Testis (tissue), 5 donors: ENCODE data around the gene FOXD4L1. TPM values are rescaled to one million over a fixed set of nuclear protein-coding genes. Genes with fewer than 3 reads are reported as not detected.
"Not testable (repeated sequence)": the region's sequence is repeated elsewhere in the genome, so short reads cannot be mapped to it uniquely, and the experiment has no call there.

Experiments
- DNase-seq: peaks from one replicate; pipeline ENCODE4 v3.0.0-alpha.2; 2019
- H3K27ac ChIP-seq, 2 donors: fragments of 200-600 bp; sonication (generic); one replicate each; pipeline ENCODE4 v1.5.1; 2019
- H3K27me3 ChIP-seq: fragments of 200-600 bp; sonication (generic); one replicate; pipeline ENCODE4 v1.5.1; 2019
- H3K36me3 ChIP-seq: fragments of 200-600 bp; sonication (generic); one replicate; pipeline ENCODE4 v1.5.1; 2017; ENCODE audit warnings: low read depth; ENCODE audit errors: missing control alignments
- H3K4me1 ChIP-seq: fragments of 200-600 bp; sonication (generic); one replicate; pipeline ENCODE4 v1.5.1; 2019
- H3K4me3 ChIP-seq, 2 donors: fragments of 200-600 bp; sonication (generic); one replicate each; pipeline ENCODE4 v1.5.1; 2017 to 2019
- H3K9me3 ChIP-seq: fragments of 200-600 bp; sonication (generic); one replicate; pipeline ENCODE4 v1.5.1; 2017
- WGBS, 2 donors: methylation state at CpG; one replicate each; pipeline ENCODE4 v1.1.5; 2018; 5-methylcytosine and 5-hydroxymethylcytosine counted together
- intact Hi-C: fragments of 100-400 bp; cut with DNase I; formaldehyde crosslinking; loops from one replicate; pipeline ENCODE4 v1.15.1; 2023; ENCODE audit warnings: low total_unique reads
- long read RNA-seq, 2 donors: transcript quantifications; one replicate each; lab custom pipeline, GENCODE V29; 2026
- polyA plus RNA-seq: library from polyadenylated mRNA; stranded (reverse); fragments of 350-450 nt; fragmentation: Illumina TruSeq; extraction: RNeasy Lipid Tissue Mini Kit (QIAGEN cat#74804); gene quantifications from one replicate; pipeline ENCODE4 v1.2.3, GENCODE V29; 2014; ENCODE audit warnings: low read depth, low replicate concordance; ENCODE audit not compliant: insufficient read depth
- total RNA-seq, 2 donors: library from RNA; depleted of rRNA; stranded (reverse); fragments of >200 nt; gene quantifications; one replicate each; pipeline ENCODE4 v1.2.3, GENCODE V29; 2016

The FOXD4L1 gene
- under 1 TPM; 0.19 to 0.55 TPM for total RNA-seq
- not detected for polyA plus RNA-seq
- long read RNA-seq, donor 1, result 0 reads
- long read RNA-seq, donor 2, partial matches to known transcripts, result 0 of 1 reads
- long read RNA-seq, donor 2, other reads (novel, unspliced or antisense), result 0 of 1 reads

- H3K9me3 ChIP-seq, H3K27ac ChIP-seq, H3K27me3 ChIP-seq, DNase-seq, H3K4me3 ChIP-seq, H3K36me3 ChIP-seq, intact Hi-C loops, H3K4me1 ChIP-seq: not testable (repeated sequence)
- 59 to 60% methylated on average over 1 to 4 of the region's 4 CpGs for WGBS, 2 donors
These were observed at the start of gene FOXD4L1 for GRCh38 chr2:113498365-113498764. TSS of gene FOXD4L1 (plus strand) at chr2:113498665. CDS start at chr2:113499257, 592 bp downstream.

GRCh38 chr2:113465770-113466169, 32.7 kb upstream of the FOXD4L1 start:
- H3K36me3 ChIP-seq, H3K9me3 ChIP-seq, H3K27me3 ChIP-seq, H3K27ac ChIP-seq, H3K4me1 ChIP-seq, H3K4me3 ChIP-seq, intact Hi-C loops, DNase-seq: not testable (repeated sequence)

GRCh38 chr2:113476688-113477368, 21.6 kb upstream of the FOXD4L1 start:
- H3K4me3 ChIP-seq, intact Hi-C loops, H3K9me3 ChIP-seq, H3K4me1 ChIP-seq, H3K27ac ChIP-seq, DNase-seq, H3K36me3 ChIP-seq, H3K27me3 ChIP-seq: not testable (repeated sequence)
- WGBS, 2 donors, result 84 to 95% methylated on average over 20 to 24 of the region's 24 CpGs

DNA sequence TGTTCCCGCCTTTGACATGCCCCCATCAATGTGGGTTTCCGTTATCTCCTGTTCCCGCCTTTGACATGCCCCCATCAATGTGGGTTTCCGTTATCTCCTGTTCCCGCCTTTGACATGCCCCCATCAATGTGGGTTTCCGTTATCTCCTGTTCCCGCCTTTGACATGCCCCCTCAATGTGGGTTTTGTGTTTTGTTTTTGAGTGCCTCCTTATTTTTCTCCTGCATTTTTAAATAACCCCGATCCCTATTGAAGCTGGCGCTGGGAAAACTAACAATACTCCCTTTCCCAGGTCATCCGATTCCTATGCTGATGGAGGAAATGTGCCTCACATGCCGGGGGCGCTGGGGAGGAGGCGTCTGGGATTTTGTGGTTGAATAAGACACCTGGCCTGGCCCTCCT, 1.9 kb upstream of the FOXD4L1 start:
- H3K9me3 ChIP-seq, DNase-seq, H3K27ac ChIP-seq, H3K4me1 ChIP-seq, intact Hi-C loops, H3K4me3 ChIP-seq, H3K27me3 ChIP-seq, H3K36me3 ChIP-seq: not testable (repeated sequence)
- 71 to 86% methylated on average over 13 of the region's 13 CpGs for WGBS, 2 donors

GRCh38 chr2:113499019-113499885, 787 bp downstream of the FOXD4L1 start:
- intact Hi-C loops, H3K36me3 ChIP-seq, H3K27me3 ChIP-seq, H3K27ac ChIP-seq, H3K4me3 ChIP-seq, DNase-seq, H3K4me1 ChIP-seq, H3K9me3 ChIP-seq: not testable (repeated sequence)
- WGBS, 2 donors, result 8 to 15% methylated on average over 15 to 32 of the region's 62 CpGs

DNA sequence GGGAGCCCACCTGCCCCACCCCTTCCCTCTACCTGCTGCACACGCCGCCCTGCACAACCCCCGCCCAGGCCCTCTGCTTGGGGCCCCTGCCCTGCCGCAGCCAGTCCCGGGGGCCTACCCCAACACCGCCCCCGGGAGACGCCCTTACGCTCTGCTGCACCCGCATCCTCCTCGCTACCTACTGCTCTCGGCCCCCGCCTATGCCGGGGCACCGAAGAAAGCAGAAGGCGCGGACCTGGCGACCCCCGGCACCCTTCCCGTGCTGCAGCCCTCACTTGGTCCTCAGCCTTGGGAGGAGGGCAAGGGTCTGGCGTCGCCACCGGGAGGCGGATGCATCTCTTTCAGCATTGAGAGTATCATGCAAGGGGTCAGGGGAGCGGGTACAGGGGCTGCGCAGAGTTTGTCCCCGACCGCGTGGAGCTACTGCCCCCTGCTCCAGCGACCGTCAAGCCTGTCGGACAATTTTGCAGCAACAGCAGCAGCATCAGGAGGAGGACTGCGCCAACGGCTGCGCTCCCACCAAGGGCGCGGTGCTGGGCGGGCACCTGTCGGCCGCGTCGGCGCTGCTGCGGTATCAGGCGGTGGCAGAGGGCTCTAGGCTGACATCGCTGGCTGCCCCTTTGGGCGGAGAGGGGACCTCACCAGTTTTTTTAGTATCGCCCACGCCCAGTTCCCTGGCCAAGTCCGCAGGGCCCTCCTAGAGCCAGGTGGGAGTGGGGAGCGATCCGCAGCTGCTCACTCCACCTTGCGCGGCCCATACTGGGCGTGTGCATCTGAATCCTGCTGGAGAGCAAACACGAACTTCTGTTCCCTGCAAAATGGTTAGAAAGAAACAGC, 1.6 kb downstream of the FOXD4L1 start:
- WGBS, 2 donors, result 4% methylated on average over 30 of the region's 56 CpGs; no CpG with 5 or more reads in 1 of the 2 donors
- H3K9me3 ChIP-seq, H3K27ac ChIP-seq, intact Hi-C loops, H3K4me1 ChIP-seq, H3K27me3 ChIP-seq, H3K4me3 ChIP-seq, DNase-seq, H3K36me3 ChIP-seq: not testable (repeated sequence)

GRCh38 chr2:113500723-113501038, 2.2 kb downstream of the FOXD4L1 start:
- H3K9me3 ChIP-seq, DNase-seq, H3K36me3 ChIP-seq, intact Hi-C loops, H3K4me3 ChIP-seq, H3K27ac ChIP-seq, H3K4me1 ChIP-seq, H3K27me3 ChIP-seq: not testable (repeated sequence)
- WGBS, 2 donors, result 17 to 22% methylated on average over 7 to 8 of the region's 8 CpGs

- 5 to 7% methylated on average over 14 to 50 of the region's 73 CpGs for WGBS, 2 donors
These were observed 4.0 kb downstream of the FOXD4L1 start for GRCh38 chr2:113502216-113503093.

GRCh38 chr2:113503094-113504042, 4.9 kb downstream of the FOXD4L1 start:
- H3K4me1 ChIP-seq, H3K36me3 ChIP-seq, H3K27ac ChIP-seq, H3K27me3 ChIP-seq, H3K9me3 ChIP-seq, intact Hi-C loops: not testable (repeated sequence)
- H3K4me3 ChIP-seq, result peak overlapping the region; percentile 42 to 45
- WGBS, 2 donors, result 1% methylated on average over 55 to 96 of the region's 116 CpGs
- DNase-seq, result peak; percentile 40

More at GRCh38 chr2:113502216-113503093, 4.0 kb downstream of the FOXD4L1 start:
- H3K27me3 ChIP-seq, intact Hi-C loops, H3K27ac ChIP-seq, H3K4me1 ChIP-seq, DNase-seq, H3K9me3 ChIP-seq, H3K36me3 ChIP-seq: not testable (repeated sequence)
- peak overlapping the region; percentile 42 to 45 for H3K4me3 ChIP-seq

GRCh38 chr2:113504081-113504480, 5.6 kb downstream of the FOXD4L1 start:
- H3K9me3 ChIP-seq, H3K36me3 ChIP-seq, H3K27me3 ChIP-seq, H3K4me1 ChIP-seq, intact Hi-C loops, H3K27ac ChIP-seq: not testable (repeated sequence)
- peak overlapping the region in 1 of 2 donors; percentile 42 for H3K4me3 ChIP-seq
- DNase-seq, result peak; percentile 15
- WGBS, 2 donors, result 8 to 12% methylated on average over 17 to 19 of the region's 23 CpGs
